Progenitor cell of endocrine pancreas (in vitro differentiated cells): Measurements from ENCODE around the gene NFIB. TPM values are rescaled to one million over a fixed set of nuclear protein-coding genes. Genes with fewer than 3 reads are reported as not detected.
A peak's percentile ranks its signal among the peaks of the same experiment; 100 is the strongest.

ENCODE experiments used
- DNase-seq: peaks from one replicate; pipeline ENCODE4 v3.0.0; 2021; ENCODE audit warnings: low spot score; ENCODE audit not compliant: unreplicated experiment
- H3K27ac Mint-ChIP-seq: 2 replicates; pipeline ENCODE4 v1.8.0; 2021; ENCODE audit warnings: mild to moderate bottlenecking, moderate library complexity, mixed read lengths
- H3K27me3 Mint-ChIP-seq: 2 replicates; pipeline ENCODE4 v1.8.0; 2021; ENCODE audit warnings: mixed read lengths
- H3K36me3 Mint-ChIP-seq: 2 replicates; pipeline ENCODE4 v1.8.0; 2022; ENCODE audit warnings: mixed read lengths; ENCODE audit not compliant: insufficient read depth
- H3K4me1 Mint-ChIP-seq: 2 replicates; pipeline ENCODE4 v1.8.0; 2021; ENCODE audit warnings: low read depth, mixed read lengths
- H3K4me3 Mint-ChIP-seq: 2 replicates; pipeline ENCODE4 v1.8.0; 2021; ENCODE audit warnings: low read depth, mild to moderate bottlenecking, moderate library complexity, mixed read lengths
- H3K9me3 Mint-ChIP-seq: 2 replicates; pipeline ENCODE4 v1.8.0; 2021; ENCODE audit warnings: low read depth, mixed read lengths
- CTCF ChIP-seq: fragments of 200-600 bp; sonication (generic); IDR thresholded peaks from one replicate; pipeline ENCODE4 v1.5.0; 2021; ENCODE audit warnings: antibody characterized with exemption, mild to moderate bottlenecking; ENCODE audit not compliant: unreplicated experiment
- total RNA-seq: library from RNA; stranded (reverse); gene quantifications from 2 replicates; pipeline ENCODE4 v1.2.1, GENCODE V29; 2021

NFIB gene
- total RNA-seq, 1 donor from 2014 or later, result 15.5 TPM

GRCh38 chr9:14277244-14277643 lies 36.7 kb downstream of the NFIB start:
- no peak for TF ChIP-seq CTCF
- H3K36me3 Mint-ChIP-seq, result no peaks in the 10 kb centered on the region
- H3K4me1 Mint-ChIP-seq, result peaks cover 36% of the 10 kb centered on the region

GRCh38 chr9:14275331-14275730 lies 38.6 kb downstream of the NFIB start:
- DNase-seq, result no peak
- Mint-ChIP-seq H3K36me3 (no peaks in the 10 kb centered on the region), H3K27ac (peak overlapping the region; percentile 39), H3K4me3 (no peak overlapping the region), H3K9me3 (no peaks in the 10 kb centered on the region), H3K27me3 (no peaks in the 10 kb centered on the region), H3K4me1 (peaks cover 43% of the 10 kb centered on the region)
- no peak for TF ChIP-seq CTCF

More at GRCh38 chr9:14277244-14277643, 36.7 kb downstream of the NFIB start:
- no peaks in the 10 kb centered on the region for H3K27me3 Mint-ChIP-seq
- DNase-seq, result no peak
- H3K4me3 Mint-ChIP-seq, result no peak overlapping the region
- no peaks in the 10 kb centered on the region for H3K9me3 Mint-ChIP-seq
- H3K27ac Mint-ChIP-seq, result no peak overlapping the region

GRCh38 chr9:14273696-14274121 lies 40.2 kb downstream of the NFIB start:
- Mint-ChIP-seq H3K9me3 (no peaks in the 10 kb centered on the region), H3K27me3 (no peaks in the 10 kb centered on the region), H3K27ac (no peak overlapping the region), H3K4me3 (no peak overlapping the region), H3K4me1 (peaks cover 41% of the 10 kb centered on the region), H3K36me3 (no peaks in the 10 kb centered on the region)
- no peak for TF ChIP-seq CTCF
- no peak for DNase-seq

- no peak for DNase-seq
- no peak overlapping the region for H3K4me3 Mint-ChIP-seq
- peak overlapping the region; percentile 49 for H3K27ac Mint-ChIP-seq
- H3K36me3 Mint-ChIP-seq, result peaks cover 5% of the 10 kb centered on the region
- H3K27me3 Mint-ChIP-seq, result no peaks in the 10 kb centered on the region
- TF ChIP-seq CTCF, result no peak
- H3K9me3 Mint-ChIP-seq, result peaks cover 5% of the 10 kb centered on the region
- H3K4me1 Mint-ChIP-seq, result peaks cover 35% of the 10 kb centered on the region
Observed at GRCh38 chr9:14272927-14273528, 40.9 kb downstream of the NFIB start.

- DNase-seq, result no peak
- TF ChIP-seq CTCF, result no peak
- H3K9me3 Mint-ChIP-seq, result peaks cover 6% of the 10 kb centered on the region
- H3K4me1 Mint-ChIP-seq, result peaks cover 35% of the 10 kb centered on the region
- H3K36me3 Mint-ChIP-seq, result peaks cover 5% of the 10 kb centered on the region
- H3K27ac Mint-ChIP-seq, result no peak overlapping the region
- H3K27me3 Mint-ChIP-seq, result no peaks in the 10 kb centered on the region
- H3K4me3 Mint-ChIP-seq, result no peak overlapping the region
Observed at GRCh38 chr9:14271093-14271673, 42.8 kb downstream of the NFIB start.
